GM06990 (cell line): ENCODE data around the gene PIGO.

ENCODE experiments used
- DNase-seq: peaks from one replicate; pipeline ENCODE4 v3.0.0-alpha.2; 2011; ENCODE audit not compliant: insufficient read length; ENCODE audit errors: extremely low read depth
- H3K27me3 ChIP-seq: replicated peaks from 2 replicates; pipeline ENCODE4 v1.6.0; 2011; ENCODE audit warnings: low read length; ENCODE audit not compliant: control insufficient read depth, insufficient read depth
- H3K36me3 ChIP-seq: 2 replicates; pipeline ENCODE4 v1.5.1; 2011; ENCODE audit warnings: low read length; ENCODE audit not compliant: control insufficient read depth, insufficient read depth
- H3K4me3 ChIP-seq: replicated peaks from 2 replicates; pipeline ENCODE4 v1.5.1; 2011; ENCODE audit warnings: low read depth, mild to moderate bottlenecking, control low read depth, low read length
- CTCF ChIP-seq: IDR thresholded peaks from 2 replicates; pipeline ENCODE4 v1.5.1; 2011; ENCODE audit warnings: low read length, control low read depth, mild to moderate bottlenecking, inconsistent platforms; ENCODE audit not compliant: insufficient read depth, poor library complexity, severe bottlenecking

The PIGO gene

GRCh38 chr9:35054185-35054835, 42.1 kb downstream of the PIGO start:
- H3K4me3 ChIP-seq = no peak overlapping the region
- DNase-seq = no peak
- peaks cover 26% of the 10 kb centered on the region for H3K36me3 ChIP-seq
- TF ChIP-seq CTCF = no peak
- H3K27me3 ChIP-seq = no peaks in the 10 kb centered on the region

- DNase-seq = no peak
- TF ChIP-seq CTCF = peak; percentile 67
- Histone ChIP-seq H3K27me3 (no peaks in the 10 kb centered on the region), H3K36me3 (peaks cover 6% of the 10 kb centered on the region), H3K4me3 (no peak overlapping the region)
Observed at GRCh38 chr9:35051069-35051967, 45.1 kb downstream of the PIGO start.

GRCh38 chr9:35048511-35048910, 47.9 kb downstream of the PIGO start:
- Histone ChIP-seq H3K36me3 (peaks cover 3% of the 10 kb centered on the region; the same call in 1 of the 2 replicates), H3K4me3 (no peak overlapping the region), H3K27me3 (no peaks in the 10 kb centered on the region)
- no peak for DNase-seq
- no peak for TF ChIP-seq CTCF

GRCh38 chr9:35044071-35044470, 52.3 kb downstream of the PIGO start:
- Histone ChIP-seq H3K4me3 (no peak overlapping the region), H3K36me3 (no peaks in the 10 kb centered on the region; the same call in 1 of the 2 replicates), H3K27me3 (no peaks in the 10 kb centered on the region)
- no peak for DNase-seq
- no peak for TF ChIP-seq CTCF

- Histone ChIP-seq H3K4me3 (no peak overlapping the region), H3K36me3 (no peaks in the 10 kb centered on the region; the same call in 1 of the 2 replicates), H3K27me3 (no peaks in the 10 kb centered on the region)
- DNase-seq = no peak
- no peak for TF ChIP-seq CTCF
Observed at GRCh38 chr9:35042891-35043545, 53.4 kb downstream of the PIGO start.
